ENCODE results near the gene SMAD7. TPM values are rescaled to one million over a fixed set of nuclear protein-coding genes. Genes with fewer than 3 reads are reported as not detected.

Gene SMAD7
- total RNA-seq, 1 donor from 2014 or later, result 20.9 TPM

GRCh38 chr18:48959921-48960920, 9.5 kb upstream of the SMAD7 start:
- DNase-seq, result no peak

DNA sequence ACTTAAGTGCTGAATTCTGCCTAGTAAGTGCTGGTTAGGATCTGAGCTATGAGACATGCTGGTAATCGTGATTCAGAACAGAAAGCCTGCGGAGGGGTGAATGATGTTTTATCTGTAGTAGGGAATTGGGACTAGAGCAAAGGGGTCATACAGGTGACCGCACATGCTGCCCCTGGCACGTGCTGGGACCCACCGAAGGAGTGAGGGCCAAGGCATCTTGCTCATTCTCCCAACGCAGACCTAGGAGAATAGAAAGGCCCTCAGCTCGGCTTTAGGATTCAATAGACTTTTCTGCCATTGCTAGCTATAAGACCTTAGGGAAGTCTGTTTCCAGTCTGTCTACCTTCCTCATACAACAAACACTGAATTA, 8.8 kb upstream of the SMAD7 start:
- DNase-seq, result no peak

DNA sequence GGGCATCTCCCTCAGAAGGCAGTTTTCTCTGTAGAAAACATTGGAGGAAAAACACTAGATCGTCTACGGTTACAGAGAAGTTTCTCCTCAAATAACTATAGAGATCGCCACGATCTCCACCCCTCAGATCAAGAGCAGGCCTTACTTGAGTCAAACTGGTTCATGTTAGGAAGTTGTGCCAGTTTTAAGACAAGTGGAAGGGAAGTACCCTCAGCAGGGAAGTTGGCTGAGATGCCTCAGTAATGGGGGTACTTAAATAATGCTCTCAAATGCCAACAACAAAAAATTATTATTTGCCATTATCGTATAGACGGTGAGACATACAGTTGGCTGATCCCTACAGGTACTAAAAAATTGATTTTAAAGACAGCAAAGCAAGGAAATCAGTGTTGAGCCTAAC, 8.2 kb upstream of the SMAD7 start:
- DNase-seq, result no peak

- DNase-seq, result no peak
Measured at GRCh38 chr18:48957616-48958015, 6.9 kb upstream of the SMAD7 start.

DNA sequence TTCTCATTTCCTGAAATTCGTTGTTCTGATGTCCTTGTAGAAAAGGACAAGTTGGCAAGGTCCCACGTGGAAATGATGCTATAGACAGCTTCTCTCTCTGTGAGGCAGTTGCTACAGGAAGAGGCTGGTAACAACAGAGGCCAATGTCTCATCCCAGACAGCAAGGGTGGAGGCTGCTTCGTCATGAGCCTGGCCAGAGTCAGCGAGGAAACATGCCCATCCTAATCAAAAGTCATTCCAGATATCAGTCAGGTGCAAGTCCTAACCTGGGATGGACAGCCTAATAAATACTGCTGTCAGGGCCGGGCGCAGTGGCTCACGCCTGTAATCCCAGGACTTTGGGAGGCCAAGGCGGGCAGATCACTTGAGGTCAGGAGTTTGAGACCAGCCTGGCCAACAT, 6.4 kb upstream of the SMAD7 start:
- no peak for DNase-seq

- DNase-seq, result peak; percentile 73
Measured at GRCh38 chr18:48956356-48956755, 5.6 kb upstream of the SMAD7 start.

DNA sequence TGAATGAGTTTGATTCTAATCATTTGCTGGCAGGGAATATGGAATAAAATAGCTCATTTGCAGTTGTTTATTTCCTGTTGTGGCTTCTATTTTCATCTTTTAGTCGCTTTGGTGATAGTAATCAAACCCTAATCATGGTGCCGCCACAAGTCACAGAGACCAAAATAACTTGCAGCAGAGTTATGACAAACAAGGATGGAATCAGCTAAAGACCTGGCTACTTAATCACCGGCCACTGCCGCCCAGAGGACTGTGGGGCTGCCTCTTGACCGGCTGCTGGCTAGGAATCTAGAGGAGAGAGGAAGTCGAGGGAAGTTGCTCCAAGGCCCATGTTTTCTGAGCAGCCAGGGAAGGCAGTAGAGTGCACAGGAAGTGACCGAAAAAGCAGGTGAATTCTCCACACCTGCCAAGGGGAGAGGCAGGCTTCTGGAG, 5.1 kb upstream of the SMAD7 start:
- DNase-seq, result peak; percentile 62

DNA sequence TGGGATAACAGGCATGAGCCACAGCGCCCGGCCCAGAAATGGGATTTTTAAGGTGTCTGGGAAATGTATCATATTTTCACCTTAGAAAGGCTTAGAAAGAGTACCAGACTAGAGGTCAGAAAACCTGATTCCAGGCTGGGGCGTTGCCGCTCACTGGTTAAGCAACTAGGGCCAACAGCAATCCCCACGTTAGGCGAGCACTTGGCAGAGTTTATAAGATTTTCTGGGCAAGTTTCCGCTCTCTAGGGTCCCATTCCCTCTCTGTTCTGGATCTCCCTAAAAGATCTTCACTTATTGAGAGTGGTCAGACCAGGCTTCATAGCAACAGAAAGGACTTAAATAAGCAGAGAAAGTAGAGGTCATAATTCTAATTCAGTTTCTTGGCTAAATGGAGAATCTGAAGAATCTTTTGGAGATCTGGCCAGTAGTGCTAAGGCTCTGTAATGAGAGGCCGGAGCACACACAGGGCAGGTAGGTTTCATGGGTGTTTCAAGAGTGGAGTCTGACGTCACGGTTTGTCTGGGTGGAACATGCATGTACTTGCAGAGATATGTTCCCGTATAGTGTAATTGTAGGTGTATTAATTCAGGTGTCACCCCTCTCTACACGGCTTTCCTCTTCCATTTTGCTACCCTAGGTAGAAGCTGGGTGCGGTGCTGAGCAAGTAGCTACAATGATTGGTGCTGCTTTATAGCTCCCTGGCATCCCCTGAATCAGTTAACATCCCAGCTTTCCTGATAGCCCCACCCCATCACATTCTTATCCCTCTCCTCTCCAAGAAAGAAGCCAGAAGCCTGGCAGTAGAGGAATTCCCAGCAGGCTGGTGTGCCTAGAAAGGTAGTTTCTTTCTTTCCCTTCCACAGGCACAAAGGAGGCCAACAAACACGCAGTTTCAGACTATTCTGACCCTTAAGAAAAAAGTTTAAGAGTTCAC, 4.4 kb upstream of the SMAD7 start:
- peak; percentile 62 for DNase-seq

GRCh38 chr18:48953104-48953706, 2.4 kb upstream of the SMAD7 start:
- DNase-seq, result peak; percentile 45

DNA sequence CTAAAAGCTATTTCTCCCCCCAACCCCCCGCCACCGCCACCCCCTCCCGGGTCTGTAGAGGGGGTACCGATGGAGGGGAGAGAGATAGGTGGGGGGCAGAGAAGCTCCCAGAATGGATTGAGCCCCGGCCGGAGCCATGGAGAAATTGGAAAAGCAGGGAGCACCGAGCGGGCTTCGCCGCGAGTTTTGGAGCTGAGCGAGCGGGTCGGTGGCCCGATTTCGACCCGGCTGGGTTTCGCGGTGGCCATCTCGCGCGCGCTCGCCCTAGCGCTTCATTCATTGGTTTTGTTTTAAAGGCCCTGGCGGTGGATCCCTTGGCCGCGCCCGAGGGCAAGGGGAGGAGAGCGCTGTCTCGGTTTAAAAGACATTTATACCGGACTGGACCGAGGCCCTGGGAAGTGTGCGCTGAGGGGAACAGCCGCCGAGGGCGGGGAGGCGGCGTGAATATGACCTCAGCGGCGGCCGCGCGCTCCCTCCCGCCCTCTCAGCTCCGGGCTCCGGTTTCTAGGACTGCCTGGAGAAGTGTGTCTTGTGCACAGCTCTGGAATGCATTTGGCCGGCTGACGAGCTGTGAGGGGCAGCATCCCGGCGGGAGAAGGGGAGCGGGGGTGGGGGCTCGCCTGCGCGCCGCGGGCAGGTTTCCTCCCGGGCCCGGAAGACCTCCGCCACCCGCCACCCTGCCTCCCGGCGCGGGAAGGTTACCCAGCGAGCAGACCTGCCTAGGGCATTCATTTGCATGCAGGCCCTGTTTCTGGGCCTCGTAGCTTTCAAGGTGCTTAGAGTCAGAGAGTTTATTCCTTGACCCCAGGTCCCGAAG, 1.7 kb upstream of the SMAD7 start:
- DNase-seq, result peak; percentile 79

DNA sequence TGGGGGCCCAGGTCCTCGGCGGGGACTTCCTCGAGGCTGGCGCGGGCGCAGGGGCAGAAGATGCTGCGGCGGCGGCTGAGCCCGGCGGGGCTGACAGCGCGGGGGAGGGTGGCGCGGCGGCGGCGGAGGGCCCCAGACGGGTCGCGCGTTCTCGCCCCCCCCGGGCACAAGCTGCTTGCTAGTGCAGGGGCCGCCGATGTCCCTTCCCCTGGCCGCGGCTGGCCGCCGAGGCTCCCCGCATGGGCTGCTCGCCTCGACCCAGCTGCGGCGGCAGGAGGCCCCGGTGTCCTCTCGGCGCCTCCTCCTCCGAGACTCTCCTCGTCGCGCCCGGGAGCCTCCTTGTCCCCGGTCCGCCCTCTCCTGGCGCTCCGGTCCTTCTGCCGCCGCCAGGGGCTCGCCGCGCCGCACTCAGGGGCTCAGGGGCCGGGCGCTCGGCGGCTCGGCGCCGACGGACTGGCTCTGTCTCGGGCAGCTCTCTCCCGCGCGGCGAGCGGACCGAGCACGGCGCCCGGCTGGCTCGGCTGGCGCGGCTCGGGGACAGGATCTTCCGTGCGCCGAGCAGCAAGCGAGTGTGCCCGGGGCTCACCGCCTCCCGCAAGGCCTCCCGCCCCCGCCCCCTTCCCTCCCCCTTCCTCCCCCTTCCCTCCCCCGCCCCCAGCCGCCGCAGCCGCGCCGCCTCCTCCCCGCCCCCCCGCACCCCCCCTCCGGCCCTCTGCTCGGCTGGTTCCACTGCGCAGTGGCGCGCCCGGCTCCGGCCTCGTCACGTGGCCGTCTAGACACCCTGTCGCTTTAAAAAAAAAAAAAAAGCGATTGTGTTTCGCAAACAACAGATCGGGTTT, 902 bp upstream of the SMAD7 start:
- DNase-seq, result peak; percentile 92

GRCh38 chr18:48949606-48950535, 894 bp downstream of the SMAD7 start:
- DNase-seq, result no peak

DNA sequence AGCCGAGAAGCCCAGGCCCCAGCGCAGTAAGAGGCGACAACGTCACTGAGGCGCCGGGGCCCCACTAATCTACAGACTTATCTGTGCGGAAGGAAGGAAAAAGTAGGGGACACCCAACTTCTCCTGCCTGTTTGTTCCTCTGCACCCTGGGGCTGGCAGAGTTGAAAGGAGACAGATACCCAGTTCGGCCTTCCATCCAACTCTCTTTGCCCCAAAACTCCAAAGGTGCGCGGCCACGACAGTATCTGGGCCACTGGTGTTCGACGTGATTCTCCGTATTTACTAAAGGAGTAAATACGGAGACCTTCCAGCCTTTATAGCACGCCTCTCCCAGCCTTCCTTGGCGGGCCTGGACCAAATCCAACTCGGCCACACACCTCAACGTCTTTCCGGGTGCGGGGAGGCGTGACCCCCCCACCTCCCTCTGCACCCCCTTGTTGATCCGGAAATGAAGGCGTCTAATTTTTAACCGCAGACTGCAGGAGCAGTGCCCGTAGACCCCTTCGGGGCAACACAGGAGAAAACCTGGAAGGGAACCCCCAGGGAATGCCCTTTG, 1.6 kb downstream of the SMAD7 start:
- DNase-seq, result no peak

GRCh38 chr18:48948112-48949049, 2.4 kb downstream of the SMAD7 start:
- DNase-seq, result no peak

- no peak for DNase-seq
Measured at GRCh38 chr18:48947560-48947959, 3.2 kb downstream of the SMAD7 start.

DNA sequence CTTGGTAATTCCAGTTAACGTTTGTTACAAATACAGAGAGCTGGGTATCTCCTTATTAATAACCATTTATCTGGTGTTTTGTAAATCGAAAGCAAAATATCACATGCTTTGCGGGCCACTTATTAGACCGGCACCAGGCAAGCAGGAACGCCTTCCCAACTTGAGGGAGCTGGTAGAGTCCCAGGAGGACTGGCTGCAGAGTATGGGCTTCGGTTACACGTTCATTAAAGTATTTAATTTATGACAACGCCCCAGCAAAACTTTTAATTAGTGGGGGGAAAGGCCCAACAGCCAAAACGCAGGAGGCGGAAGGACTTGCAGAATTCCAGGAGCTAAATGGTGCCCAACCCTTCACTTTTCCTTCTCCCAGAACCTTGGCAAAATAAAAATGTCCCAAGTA, 3.7 kb downstream of the SMAD7 start:
- DNase-seq, result no peak

- no peak for DNase-seq
Measured at GRCh38 chr18:48946329-48946835, 4.4 kb downstream of the SMAD7 start.

GRCh38 chr18:48945953-48946217, 4.9 kb downstream of the SMAD7 start:
- no peak for DNase-seq
